GM18505 (cell line): ENCODE data around the gene PSMD14.
"Not testable (repeated sequence)": the region's sequence is repeated elsewhere in the genome, so short reads cannot be mapped to it uniquely, and the experiment has no call there.

Source experiments
- ATAC-seq: cut with Tn5 transposase; IDR thresholded peaks from one replicate; pipeline ENCODE4 v1.9.1; 2021; ENCODE audit not compliant: unreplicated experiment
- POLR2A ChIP-seq: IDR thresholded peaks from 4 replicates; pipeline ENCODE4 v1.6.1; 2011; ENCODE audit warnings: borderline replicate concordance; ENCODE audit not compliant: insufficient read depth, insufficient read length; ENCODE audit errors: extremely low read depth

Gene PSMD14

DNA sequence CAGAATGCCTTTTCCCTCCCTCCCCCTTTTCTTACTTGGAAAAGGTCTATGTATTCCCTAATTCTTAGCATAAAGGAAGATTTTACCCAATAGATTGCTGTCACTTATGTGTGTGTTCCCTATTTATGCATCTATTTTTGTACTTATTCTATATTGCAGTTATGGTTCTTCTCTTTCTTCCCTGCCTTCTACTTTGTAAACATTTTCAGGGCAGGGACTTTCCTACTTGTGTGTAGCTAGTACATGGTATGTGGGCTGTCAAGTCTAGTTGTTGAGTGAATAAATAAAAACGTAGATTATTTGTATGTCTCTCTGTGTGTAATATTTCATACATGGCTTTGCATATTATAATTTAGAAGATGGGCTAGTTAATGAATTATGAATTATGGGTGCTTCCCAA lies 45.3 kb downstream of the PSMD14 start:
- ATAC-seq = no peak
- TF ChIP-seq POLR2A = no peak

DNA sequence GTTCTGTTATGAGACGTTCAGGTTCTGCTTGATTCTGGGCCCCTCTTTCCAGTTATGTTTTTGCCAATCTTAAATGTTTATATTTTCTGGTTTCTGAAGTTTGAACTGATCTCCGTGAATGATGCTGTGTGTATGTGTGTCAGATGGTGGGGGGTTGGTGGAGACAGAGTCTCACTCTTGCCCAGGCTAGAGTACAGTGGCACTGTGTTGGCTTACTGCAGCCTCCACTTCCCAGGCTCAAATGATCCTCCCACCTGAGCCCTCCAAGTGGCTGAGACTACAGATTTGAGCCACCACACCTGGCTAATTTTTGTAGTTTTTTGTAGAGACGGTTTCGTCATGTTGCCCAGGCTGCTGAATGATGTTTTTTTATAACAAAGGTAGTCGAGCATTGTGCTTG lies 45.9 kb downstream of the PSMD14 start:
- ATAC-seq = no peak
- no peak for TF ChIP-seq POLR2A

DNA sequence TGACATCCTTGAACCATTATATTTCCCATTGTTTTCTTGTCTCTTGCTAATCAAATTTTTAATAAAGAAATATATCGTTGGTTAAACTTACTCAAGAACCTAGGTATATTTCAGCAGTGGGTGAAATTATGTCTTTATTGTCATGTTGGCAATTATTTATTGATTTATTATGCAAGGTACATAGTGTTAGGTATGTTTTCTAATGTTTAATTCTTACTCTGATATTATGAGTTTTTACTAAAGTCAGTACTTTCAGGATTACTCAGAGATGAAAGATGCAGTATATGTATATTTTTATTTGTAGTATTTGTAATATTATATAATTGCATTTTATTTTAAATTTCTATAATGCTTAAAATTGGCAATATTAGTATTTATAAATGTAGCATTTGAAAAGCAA lies 46.9 kb downstream of the PSMD14 start:
- TF ChIP-seq POLR2A = no peak
- no peak for ATAC-seq

DNA sequence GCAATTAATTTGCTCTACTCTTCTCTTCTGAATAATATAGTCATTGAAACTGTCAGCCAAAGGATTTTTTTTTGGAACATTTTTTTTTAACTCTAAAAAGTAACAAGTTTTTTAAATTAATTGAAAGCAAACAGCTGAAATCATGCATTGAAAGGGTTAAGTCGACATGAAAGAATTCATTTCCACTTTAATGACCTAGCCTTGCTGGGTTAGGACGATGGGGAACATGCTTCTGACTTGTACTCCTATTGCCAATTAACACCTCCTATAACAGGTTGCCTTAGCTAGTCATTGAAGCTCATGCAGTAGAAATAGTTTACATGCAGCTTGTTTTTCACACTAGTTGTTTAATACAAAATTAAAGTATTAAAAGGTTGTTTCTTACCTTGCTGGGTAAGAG lies 47.8 kb downstream of the PSMD14 start:
- no peak for ATAC-seq
- no peak for TF ChIP-seq POLR2A

DNA sequence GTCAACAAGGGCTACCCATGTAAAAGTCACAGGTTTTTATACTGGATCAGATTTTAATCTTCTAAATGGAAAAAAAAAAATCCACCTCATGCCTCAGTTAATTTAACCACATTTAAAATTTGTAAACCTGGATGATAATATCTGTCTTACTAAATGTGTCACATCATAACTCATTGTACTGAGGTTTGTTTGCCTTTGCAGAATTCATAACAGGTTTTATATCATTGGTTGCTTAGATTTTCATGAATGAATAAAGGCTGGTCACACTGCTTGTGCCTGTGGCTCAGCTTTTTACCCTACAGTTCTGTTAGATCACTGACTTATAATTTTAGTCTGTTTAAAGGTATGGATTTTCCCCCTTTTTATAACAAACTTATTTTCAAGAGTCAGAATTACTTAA lies 48.9 kb downstream of the PSMD14 start:
- TF ChIP-seq POLR2A = no peak

DNA sequence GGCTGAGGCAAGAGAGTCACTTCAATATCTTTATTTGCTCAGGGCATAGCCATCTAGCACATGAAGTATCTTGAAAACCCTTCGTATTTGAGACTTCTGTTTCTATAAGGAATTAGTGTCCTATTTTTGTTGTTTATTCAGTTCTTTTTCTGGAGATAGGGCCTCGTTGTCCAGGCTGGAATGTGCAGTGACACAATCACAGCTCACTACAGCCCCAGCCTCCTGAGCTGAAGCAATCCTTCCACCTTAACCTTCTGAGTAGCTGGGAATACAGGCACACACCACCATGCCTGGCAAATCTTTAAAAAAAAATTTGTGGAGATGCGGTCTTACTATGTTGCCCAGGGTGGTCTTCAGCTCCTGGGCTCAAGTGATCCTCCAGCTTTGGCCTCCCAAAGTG lies 50.6 kb downstream of the PSMD14 start:
- no peak for TF ChIP-seq POLR2A
- ATAC-seq = no peak

More for the DNA sequence above, 48.9 kb downstream of the PSMD14 start:
- no peak for ATAC-seq

DNA sequence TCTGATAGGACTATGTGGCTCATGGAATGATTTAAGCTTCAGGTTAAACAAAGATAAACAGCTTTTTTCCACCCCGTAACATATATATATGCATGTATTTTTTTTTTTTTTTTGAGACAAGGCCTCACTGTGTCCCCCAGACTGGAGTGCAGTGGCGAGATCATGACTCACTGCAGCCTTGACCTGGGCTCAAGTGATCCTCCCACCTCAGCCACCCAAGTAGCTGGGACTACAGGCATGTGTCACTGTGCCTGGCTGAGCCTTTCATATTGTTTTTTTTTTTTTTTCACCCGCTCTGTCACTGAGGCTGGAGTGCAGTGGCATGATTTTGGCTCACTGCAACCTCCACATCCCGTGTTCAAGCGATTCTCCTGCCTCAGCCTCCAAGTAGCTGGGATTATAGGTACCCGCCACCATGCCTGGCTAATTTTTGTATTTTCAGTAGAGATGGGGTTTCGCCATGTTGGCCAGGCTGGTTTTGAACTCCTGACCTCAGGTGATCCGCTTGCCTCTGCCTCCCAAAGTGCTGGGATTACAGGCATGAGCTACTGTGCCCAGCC lies 52.0 kb downstream of the PSMD14 start:
- ATAC-seq = not testable (repeated sequence)

DNA sequence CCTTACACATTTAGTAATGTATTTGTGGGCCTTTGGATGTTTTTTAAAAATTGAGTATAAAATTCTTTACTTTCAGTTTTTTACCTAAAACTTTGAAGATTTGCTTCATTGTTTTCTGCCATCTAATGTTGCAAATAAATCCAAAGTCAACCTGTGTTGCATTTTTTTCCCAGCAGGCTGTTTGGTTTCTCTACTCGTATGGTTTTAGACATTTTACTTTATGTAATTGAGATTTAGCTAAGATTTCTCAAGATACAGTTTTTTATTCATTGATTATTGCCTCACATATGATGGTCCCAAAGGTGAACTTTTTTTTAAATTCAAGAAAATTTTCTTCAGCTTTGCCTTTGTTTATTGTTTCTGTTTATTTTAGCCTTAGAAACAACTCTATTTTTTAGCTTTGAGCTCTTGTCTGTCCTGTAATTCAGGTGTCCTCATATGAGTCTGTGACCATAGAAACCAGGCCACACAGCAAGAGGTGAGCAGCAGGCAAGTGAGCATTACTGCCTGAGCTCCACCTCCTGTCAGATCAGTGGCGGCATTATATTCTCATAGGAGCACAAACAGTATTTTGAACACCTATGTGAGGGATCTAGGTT lies 54.4 kb downstream of the PSMD14 start:
- ATAC-seq = no peak
- no peak for TF ChIP-seq POLR2A

DNA sequence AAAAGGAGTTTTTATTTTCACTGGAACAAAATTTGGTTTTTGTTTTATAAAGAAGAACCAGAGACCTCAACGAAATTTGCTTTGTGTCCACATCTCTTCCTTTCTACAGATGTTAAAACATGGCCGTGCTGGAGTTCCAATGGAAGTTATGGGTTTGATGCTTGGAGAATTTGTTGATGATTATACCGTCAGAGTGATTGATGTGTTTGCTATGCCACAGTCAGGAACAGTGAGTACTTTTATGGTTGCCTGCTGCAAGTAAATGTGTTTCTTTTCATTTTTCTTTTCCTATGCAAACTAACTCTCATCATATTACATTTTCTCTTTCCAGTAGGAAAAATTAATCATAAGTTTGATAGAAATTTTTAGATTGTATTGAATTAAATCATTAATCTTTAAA lies 59.5 kb downstream of the PSMD14 start:
- ATAC-seq = no peak
- TF ChIP-seq POLR2A = no peak

DNA sequence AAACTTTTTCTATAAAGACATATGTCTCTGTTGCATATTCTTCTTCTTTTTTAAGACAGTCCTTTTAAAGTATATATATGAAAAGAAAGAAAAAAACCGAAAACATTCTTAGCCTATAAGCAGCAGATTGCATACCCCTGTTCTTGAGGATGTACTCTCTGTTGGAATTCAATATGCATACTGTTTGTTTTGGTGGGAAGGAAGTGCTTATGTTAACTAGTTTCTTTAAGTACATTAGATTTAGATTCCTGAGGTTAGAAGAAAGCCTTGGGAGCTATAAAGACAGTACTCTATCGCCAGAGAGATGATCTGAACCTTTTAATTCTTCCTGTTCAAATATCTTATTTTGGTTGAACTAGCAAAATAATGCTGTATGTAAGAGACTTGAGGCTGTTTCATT lies 61.1 kb downstream of the PSMD14 start:
- TF ChIP-seq POLR2A = no peak
- ATAC-seq = no peak

DNA sequence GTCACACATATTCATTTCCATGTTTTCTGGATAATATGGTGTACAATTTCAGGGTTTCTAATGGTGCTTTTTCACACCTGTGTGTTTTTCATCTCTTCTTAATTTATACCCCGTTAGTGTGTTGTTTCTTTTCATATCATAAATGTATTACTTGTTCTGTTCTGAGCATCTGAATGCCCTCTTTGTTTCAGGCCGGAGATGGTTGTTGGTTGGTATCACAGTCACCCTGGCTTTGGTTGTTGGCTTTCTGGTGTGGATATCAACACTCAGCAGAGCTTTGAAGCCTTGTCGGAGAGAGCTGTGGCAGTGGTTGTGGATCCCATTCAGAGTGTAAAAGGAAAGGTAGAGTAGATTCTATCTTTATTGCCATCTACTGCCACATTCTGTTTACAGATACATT lies 62.8 kb downstream of the PSMD14 start:
- no peak for ATAC-seq
- no peak for TF ChIP-seq POLR2A

DNA sequence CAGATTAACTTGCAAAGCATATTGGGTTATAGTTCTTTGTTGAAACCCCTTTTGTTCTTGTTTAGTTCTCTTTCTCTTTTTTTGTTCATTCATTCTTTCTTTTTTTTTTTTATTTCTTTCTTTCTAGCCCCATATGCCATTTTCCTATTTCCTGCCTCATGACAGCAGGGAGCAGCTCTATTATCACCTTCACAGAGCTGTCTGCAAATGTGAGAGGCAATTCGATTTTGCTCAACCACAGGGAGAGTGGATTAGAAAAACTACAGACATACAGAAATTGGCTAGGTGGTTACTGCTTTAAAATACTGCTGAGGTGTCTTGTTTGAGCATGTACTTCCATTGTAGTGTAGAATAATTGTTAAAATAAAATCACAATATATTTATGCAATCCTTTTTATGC lies 63.6 kb downstream of the PSMD14 start:
- no peak for ATAC-seq
- TF ChIP-seq POLR2A = no peak

DNA sequence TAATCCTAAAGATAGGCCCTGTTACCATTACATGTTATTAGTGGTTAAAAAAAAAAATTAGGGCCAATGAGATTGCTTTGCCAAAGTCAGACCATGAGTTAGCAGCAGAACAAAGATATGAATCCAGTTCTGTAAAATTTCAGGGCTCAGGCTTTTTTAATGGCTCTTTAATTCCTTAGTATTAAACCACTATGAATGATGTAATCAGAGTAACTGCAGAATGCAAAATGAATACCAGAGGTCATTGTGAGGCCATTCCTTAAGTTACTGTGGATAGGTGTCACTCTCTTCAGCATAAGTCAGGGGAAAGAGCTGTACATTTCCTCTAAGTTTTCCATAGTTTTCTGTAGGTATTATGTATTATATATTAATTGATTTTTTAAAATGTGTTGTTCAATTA lies 65.7 kb downstream of the PSMD14 start:
- ATAC-seq = no peak
- no peak for TF ChIP-seq POLR2A

DNA sequence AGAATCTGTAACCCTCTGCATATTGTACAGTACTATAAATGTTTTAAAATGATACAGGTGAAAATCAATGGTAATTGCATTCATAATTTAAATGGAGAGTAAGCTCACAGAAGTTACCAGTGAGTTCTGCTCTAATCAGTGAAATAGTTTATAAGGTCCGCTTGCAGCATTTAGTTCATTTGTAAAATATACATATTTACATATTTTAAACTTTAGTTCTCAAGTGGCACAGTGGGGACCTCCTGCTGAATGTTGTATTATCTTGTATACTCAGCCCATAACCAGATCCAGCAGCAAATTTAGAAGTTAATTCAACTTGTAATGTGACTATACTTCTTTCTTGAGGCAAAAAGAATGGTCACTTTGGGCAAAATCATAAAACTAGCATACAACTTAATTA lies 66.2 kb downstream of the PSMD14 start:
- no peak for TF ChIP-seq POLR2A
- no peak for ATAC-seq

DNA sequence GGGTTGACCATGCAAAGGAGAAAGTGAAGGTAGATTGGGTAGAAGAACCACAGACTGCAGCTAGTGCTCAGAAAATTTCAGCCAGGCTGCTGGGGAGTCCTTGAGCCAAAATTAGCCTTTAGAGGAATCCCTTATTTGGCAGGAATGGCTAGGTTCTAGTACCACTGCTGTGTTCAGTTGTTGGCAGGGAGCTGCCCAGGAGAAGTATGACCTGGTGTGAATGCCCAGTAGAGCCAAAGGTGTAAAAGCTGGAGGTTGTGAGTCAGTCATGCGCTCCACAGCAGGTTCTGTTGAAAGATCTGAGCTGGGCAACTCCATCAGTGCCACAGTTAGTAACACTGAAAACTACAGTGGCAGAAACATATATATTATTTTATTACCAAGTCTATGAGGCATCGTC lies 71.5 kb downstream of the PSMD14 start:
- no peak for ATAC-seq
- TF ChIP-seq POLR2A = no peak
